ENCODE measurements around the gene DNAJC11.
"Not testable (repeated sequence)": the region's sequence is repeated elsewhere in the genome, so short reads cannot be mapped to it uniquely, and the experiment has no call there.

DNAJC11 gene

GRCh38 chr1:6603238-6603914, 98.2 kb downstream of the DNAJC11 start:
- H3K4me3 ChIP-seq (ENCODE audit: low read depth, low read length) = peak overlapping the region; percentile 64
- TF ChIP-seq CTCF (IDR thresholded peaks at IDR 0.05; ENCODE audit: insufficient read depth, low read depth, low read length, missing control alignments) = no peak
- peak; percentile 66 for DNase-seq (ENCODE audit: low read depth)

GRCh38 chr1:6602669-6603237, 98.9 kb downstream of the DNAJC11 start, which contains the start of gene KLHL21:
Gene KLHL21 (minus strand): TSS chr1:6602869. CDS start chr1:6602817, 52 bp downstream.
- no peak for TF ChIP-seq CTCF (IDR thresholded peaks at IDR 0.05; ENCODE audit: insufficient read depth, low read depth, low read length, missing control alignments)
- peak within 1 kb of the TSS; percentile 75 for H3K4me3 ChIP-seq (ENCODE audit: low read depth, low read length)
- peak; percentile 91 for DNase-seq (ENCODE audit: low read depth)

- DNase-seq (ENCODE audit: low read depth) = peak; percentile 55
- TF ChIP-seq CTCF (IDR thresholded peaks at IDR 0.05; ENCODE audit: insufficient read depth, low read depth, low read length, missing control alignments) = no peak
- H3K4me3 ChIP-seq (ENCODE audit: low read depth, low read length) = peak overlapping the region; percentile 75
These were observed 99.5 kb downstream of the DNAJC11 start for GRCh38 chr1:6601923-6602668.

- H3K4me3 ChIP-seq (ENCODE audit: low read depth, low read length) = peak overlapping the region; percentile 75
- TF ChIP-seq CTCF (IDR thresholded peaks at IDR 0.05; ENCODE audit: insufficient read depth, low read depth, low read length, missing control alignments) = no peak
- peak; percentile 77 for DNase-seq (ENCODE audit: low read depth)
These were observed 100.3 kb downstream of the DNAJC11 start for GRCh38 chr1:6601049-6601922.

GRCh38 chr1:6600410-6601048, 101.1 kb downstream of the DNAJC11 start:
- H3K4me3 ChIP-seq (ENCODE audit: low read depth, low read length) = peak overlapping the region; percentile 75
- no peak for DNase-seq (ENCODE audit: low read depth)
- no peak for TF ChIP-seq CTCF (IDR thresholded peaks at IDR 0.05; ENCODE audit: insufficient read depth, low read depth, low read length, missing control alignments)

GRCh38 chr1:6599991-6600390, 101.6 kb downstream of the DNAJC11 start:
- not testable (repeated sequence) for DNase-seq (ENCODE audit: low read depth)
- peak overlapping the region; percentile 75 for H3K4me3 ChIP-seq (ENCODE audit: low read depth, low read length)

Data from GM12865 (cell line).